ENCODE measurements around the gene SASH1.

The SASH1 gene

DNA sequence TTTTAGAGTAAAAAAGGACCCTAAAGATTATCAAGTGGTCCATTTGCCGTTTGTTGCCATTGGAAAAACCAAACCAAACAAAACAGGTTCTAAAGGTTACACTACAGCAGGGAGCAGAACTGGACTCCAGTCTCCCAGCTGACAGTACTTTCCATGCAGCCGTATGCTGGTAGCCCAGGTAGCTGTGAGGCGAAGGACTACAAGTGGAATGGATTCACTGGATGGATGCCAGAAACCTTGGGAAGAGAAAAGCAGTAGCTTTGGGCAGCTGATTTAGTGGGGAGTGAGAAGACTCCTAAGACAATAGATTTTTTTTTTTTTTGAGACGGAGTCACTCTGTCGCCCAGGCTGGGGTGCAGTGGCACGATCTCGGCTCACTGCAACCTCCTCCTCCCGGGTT is 88.3 kb downstream of the SASH1 start:
- Histone ChIP-seq H3K27me3 (ENCODE audit: control insufficient read depth in 3 of 3, insufficient read depth in 3 of 3, low read depth in 1 of 3, low read length in 3 of 3) (no peaks in the 10 kb centered on the region), H2BK15ac (ENCODE audit: low read length) (no peak overlapping the region), H4K91ac (ENCODE audit: low read depth, low read length, poor library complexity) (no peak overlapping the region), H2AFZ (ENCODE audit: low read length) (no peak overlapping the region), H3K18ac (ENCODE audit: low read length) (no peak overlapping the region), H3K4me2 (ENCODE audit: insufficient read depth, low read length, poor library complexity, severe bottlenecking) (no peak overlapping the region), H2BK120ac (ENCODE audit: low read depth, low read length) (no peak overlapping the region), H2BK12ac (ENCODE audit: low read length) (no peak overlapping the region), H3K9ac (ENCODE audit: low read depth, low read length, poor library complexity) (no peak overlapping the region), H2AK5ac (ENCODE audit: low read depth, low read length) (no peak overlapping the region), H3K27ac (replicated peaks; ENCODE audit: low read length) (no peak overlapping the region), H3K14ac (ENCODE audit: low read length) (no peak overlapping the region), H2BK5ac (ENCODE audit: low read length) (no peak overlapping the region), H3K79me1 (ENCODE audit: low read depth, low read length) (no peaks in the 10 kb centered on the region), H3K9me3 (replicated peaks in 1 of 2; ENCODE audit: control insufficient read depth in 2 of 2, insufficient read depth in 1 of 2, low read depth in 1 of 2, low read length in 2 of 2) (peaks cover 0 to 2% of the 10 kb centered on the region in 2 donors), H4K8ac (ENCODE audit: low read depth, low read length) (no peak overlapping the region), H3K4me1 (ENCODE audit: control insufficient read depth in 2 of 2, insufficient read depth in 1 of 2, low read depth in 1 of 2, low read length in 2 of 2) (peaks cover 1 to 3% of the 10 kb centered on the region in 2 donors), H3K4ac (ENCODE audit: low read length) (no peak overlapping the region), H3K23ac (ENCODE audit: low read depth, low read length, poor library complexity) (no peak overlapping the region), H3K4me3 (ENCODE audit: low read length in 2 of 2) (no peak overlapping the region), H3K36me3 (replicated peaks in 1 of 2; ENCODE audit: control insufficient read depth in 2 of 2, insufficient read depth in 2 of 2, low read length in 2 of 2) (no peaks in the 10 kb centered on the region)
- WGBS, 2 donors (ENCODE audit: extremely low coverage in 2 of 2, insufficient read length in 2 of 2, insufficient replicate concordance in 1 of 2), result no CpG with 5 or more reads among the region's 8 CpGs
- DNase-seq (ENCODE audit: low spot score), result no peak

DNA sequence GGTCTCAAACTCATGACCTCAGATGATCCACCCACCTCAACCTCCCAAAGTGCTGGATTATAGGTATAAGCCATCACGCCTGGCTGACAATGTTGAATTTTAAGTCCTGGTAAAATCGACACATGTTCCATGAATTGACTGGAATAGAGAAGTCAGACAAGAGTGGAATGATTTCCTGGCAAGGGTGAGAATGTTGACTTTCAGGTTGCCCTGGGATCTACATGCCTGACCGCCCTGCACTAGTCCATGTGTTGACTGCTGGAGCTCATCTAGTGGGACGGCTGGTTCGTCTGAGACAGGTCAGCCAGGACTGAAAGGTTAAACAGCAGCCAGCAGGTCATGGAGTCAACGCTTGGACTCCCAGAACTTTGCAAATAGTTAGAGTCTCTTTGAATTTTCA is 88.8 kb downstream of the SASH1 start:
- H2BK12ac ChIP-seq (ENCODE audit: low read length), result no peak overlapping the region
- H3K4me2 ChIP-seq (ENCODE audit: insufficient read depth, low read length, poor library complexity, severe bottlenecking), result no peak overlapping the region
- no peak overlapping the region for H3K23ac ChIP-seq (ENCODE audit: low read depth, low read length, poor library complexity)
- H3K4me3 ChIP-seq (ENCODE audit: low read length in 2 of 2), result no peak overlapping the region
- no peak overlapping the region for H4K8ac ChIP-seq (ENCODE audit: low read depth, low read length)
- no peak overlapping the region for H2BK15ac ChIP-seq (ENCODE audit: low read length)
- H4K91ac ChIP-seq (ENCODE audit: low read depth, low read length, poor library complexity), result no peak overlapping the region
- no peaks in the 10 kb centered on the region for H3K27me3 ChIP-seq (ENCODE audit: control insufficient read depth in 3 of 3, insufficient read depth in 3 of 3, low read depth in 1 of 3, low read length in 3 of 3)
- peaks cover 0 to 2% of the 10 kb centered on the region in 2 donors for H3K9me3 ChIP-seq (replicated peaks in 1 of 2; ENCODE audit: control insufficient read depth in 2 of 2, insufficient read depth in 1 of 2, low read depth in 1 of 2, low read length in 2 of 2)
- H2AK5ac ChIP-seq (ENCODE audit: low read depth, low read length), result no peak overlapping the region
- peaks cover 1 to 3% of the 10 kb centered on the region in 2 donors for H3K4me1 ChIP-seq (ENCODE audit: control insufficient read depth in 2 of 2, insufficient read depth in 1 of 2, low read depth in 1 of 2, low read length in 2 of 2)
- no peak overlapping the region for H2BK120ac ChIP-seq (ENCODE audit: low read depth, low read length)
- no peak overlapping the region for H2BK5ac ChIP-seq (ENCODE audit: low read length)
- no peak overlapping the region for H2AFZ ChIP-seq (ENCODE audit: low read length)
- no peaks in the 10 kb centered on the region for H3K79me1 ChIP-seq (ENCODE audit: low read depth, low read length)
- no peak overlapping the region for H3K18ac ChIP-seq (ENCODE audit: low read length)
- H3K27ac ChIP-seq (replicated peaks; ENCODE audit: low read length), result no peak overlapping the region
- WGBS, 2 donors (ENCODE audit: extremely low coverage in 2 of 2, insufficient read length in 2 of 2, insufficient replicate concordance in 1 of 2), result no CpG with 5 or more reads among the region's 6 CpGs
- H3K4ac ChIP-seq (ENCODE audit: low read length), result no peak overlapping the region
- no peak overlapping the region for H3K9ac ChIP-seq (ENCODE audit: low read depth, low read length, poor library complexity)
- H3K36me3 ChIP-seq (replicated peaks in 1 of 2; ENCODE audit: control insufficient read depth in 2 of 2, insufficient read depth in 2 of 2, low read length in 2 of 2), result no peaks in the 10 kb centered on the region
- no peak for DNase-seq (ENCODE audit: low spot score)
- H3K14ac ChIP-seq (ENCODE audit: low read length), result no peak overlapping the region

DNA sequence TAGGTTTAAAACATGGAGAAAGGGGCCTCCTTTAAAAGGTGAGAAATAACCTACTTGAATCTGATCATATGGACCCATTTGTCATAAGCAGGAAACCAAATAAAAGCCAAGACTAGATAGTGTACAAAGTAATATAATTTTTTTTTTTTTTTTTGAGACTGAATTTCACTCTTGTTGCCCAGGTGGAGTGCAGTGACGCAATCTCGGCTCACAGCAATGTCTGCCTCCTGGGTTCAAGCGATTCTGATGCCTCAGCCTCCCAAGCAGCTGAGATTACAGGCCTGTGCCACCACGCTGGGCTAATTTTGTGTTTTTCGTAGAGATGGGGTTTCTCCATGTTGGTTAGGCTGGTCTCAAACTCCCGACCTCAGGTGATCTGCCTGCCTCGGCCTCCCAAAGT is 89.2 kb downstream of the SASH1 start:
- no peak overlapping the region for H2BK12ac ChIP-seq (ENCODE audit: low read length)
- H3K14ac ChIP-seq (ENCODE audit: low read length), result no peak overlapping the region
- no peak overlapping the region for H2BK15ac ChIP-seq (ENCODE audit: low read length)
- no peaks in the 10 kb centered on the region for H3K79me1 ChIP-seq (ENCODE audit: low read depth, low read length)
- no peak overlapping the region for H3K9ac ChIP-seq (ENCODE audit: low read depth, low read length, poor library complexity)
- no peak overlapping the region for H2AK5ac ChIP-seq (ENCODE audit: low read depth, low read length)
- no peak overlapping the region for H2BK120ac ChIP-seq (ENCODE audit: low read depth, low read length)
- H3K4ac ChIP-seq (ENCODE audit: low read length), result no peak overlapping the region
- DNase-seq (ENCODE audit: low spot score), result no peak
- no peak overlapping the region for H3K23ac ChIP-seq (ENCODE audit: low read depth, low read length, poor library complexity)
- no peak overlapping the region for H2BK5ac ChIP-seq (ENCODE audit: low read length)
- H4K8ac ChIP-seq (ENCODE audit: low read depth, low read length), result no peak overlapping the region
- no peak overlapping the region for H3K4me2 ChIP-seq (ENCODE audit: insufficient read depth, low read length, poor library complexity, severe bottlenecking)
- no peak overlapping the region for H3K18ac ChIP-seq (ENCODE audit: low read length)
- H3K4me1 ChIP-seq (ENCODE audit: control insufficient read depth in 2 of 2, insufficient read depth in 1 of 2, low read depth in 1 of 2, low read length in 2 of 2), result peaks cover 1 to 3% of the 10 kb centered on the region in 2 donors
- peaks cover 0 to 2% of the 10 kb centered on the region in 2 donors for H3K9me3 ChIP-seq (replicated peaks in 1 of 2; ENCODE audit: control insufficient read depth in 2 of 2, insufficient read depth in 1 of 2, low read depth in 1 of 2, low read length in 2 of 2)
- H3K36me3 ChIP-seq (replicated peaks in 1 of 2; ENCODE audit: control insufficient read depth in 2 of 2, insufficient read depth in 2 of 2, low read length in 2 of 2), result no peaks in the 10 kb centered on the region
- no peak overlapping the region for H3K4me3 ChIP-seq (ENCODE audit: low read length in 2 of 2)
- no peak overlapping the region for H3K27ac ChIP-seq (replicated peaks; ENCODE audit: low read length)
- no peak overlapping the region for H4K91ac ChIP-seq (ENCODE audit: low read depth, low read length, poor library complexity)
- H2AFZ ChIP-seq (ENCODE audit: low read length), result no peak overlapping the region
- WGBS, 2 donors (ENCODE audit: extremely low coverage in 2 of 2, insufficient read length in 2 of 2, insufficient replicate concordance in 1 of 2), result no CpG with 5 or more reads among the region's 7 CpGs
- no peaks in the 10 kb centered on the region for H3K27me3 ChIP-seq (ENCODE audit: control insufficient read depth in 3 of 3, insufficient read depth in 3 of 3, low read depth in 1 of 3, low read length in 3 of 3)

DNA sequence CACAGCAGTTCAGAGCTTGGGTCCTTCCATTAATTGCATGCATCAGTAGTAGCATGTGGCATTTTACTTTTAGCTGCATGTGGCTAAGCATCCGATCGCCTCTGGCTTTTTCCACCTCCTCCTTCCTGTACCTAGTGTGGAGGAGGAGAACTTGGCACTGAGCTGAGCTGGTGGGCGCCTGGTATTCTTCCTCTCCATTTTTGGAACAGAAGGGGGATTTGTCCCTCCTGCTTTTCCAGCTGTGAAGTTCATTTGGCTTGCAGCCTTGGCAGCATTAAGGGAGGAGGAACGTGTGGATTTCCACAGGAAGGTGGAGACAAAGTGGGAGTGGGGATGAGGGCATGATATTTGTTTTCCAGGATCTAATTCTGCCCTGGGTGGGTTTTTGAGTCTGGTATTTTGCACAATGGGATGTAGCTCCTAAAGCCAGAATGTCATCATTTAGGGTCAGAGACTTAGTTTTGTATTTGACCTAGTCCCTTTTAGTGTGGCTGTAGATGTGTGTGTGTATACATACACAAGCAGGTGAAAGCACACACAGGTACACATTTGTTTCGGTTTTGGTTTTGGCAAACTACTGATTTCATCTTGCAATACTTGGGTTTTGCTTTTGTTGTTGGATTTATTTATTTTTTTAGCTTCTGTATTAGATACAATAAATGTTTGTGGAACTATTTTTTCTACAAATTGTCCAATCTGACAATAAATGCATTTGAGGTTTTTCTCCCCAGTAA is 90.0 kb downstream of the SASH1 start:
- no peak overlapping the region for H2BK15ac ChIP-seq (ENCODE audit: low read length)
- H3K23ac ChIP-seq (ENCODE audit: low read depth, low read length, poor library complexity), result no peak overlapping the region
- no peak overlapping the region for H3K18ac ChIP-seq (ENCODE audit: low read length)
- no peak overlapping the region for H2BK120ac ChIP-seq (ENCODE audit: low read depth, low read length)
- H3K79me1 ChIP-seq (ENCODE audit: low read depth, low read length), result no peaks in the 10 kb centered on the region
- H3K9ac ChIP-seq (ENCODE audit: low read depth, low read length, poor library complexity), result no peak overlapping the region
- H3K9me3 ChIP-seq (replicated peaks in 1 of 2; ENCODE audit: control insufficient read depth in 2 of 2, insufficient read depth in 1 of 2, low read depth in 1 of 2, low read length in 2 of 2), result peaks cover 0 to 2% of the 10 kb centered on the region in 2 donors
- H3K27me3 ChIP-seq (ENCODE audit: control insufficient read depth in 3 of 3, insufficient read depth in 3 of 3, low read depth in 1 of 3, low read length in 3 of 3), result no peaks in the 10 kb centered on the region
- no peak overlapping the region for H3K14ac ChIP-seq (ENCODE audit: low read length)
- no peak overlapping the region for H2AFZ ChIP-seq (ENCODE audit: low read length)
- no peak overlapping the region for H3K4me2 ChIP-seq (ENCODE audit: insufficient read depth, low read length, poor library complexity, severe bottlenecking)
- WGBS, 2 donors (ENCODE audit: extremely low coverage in 2 of 2, insufficient read length in 2 of 2, insufficient replicate concordance in 1 of 2), result no CpG with 5 or more reads among the region's 5 CpGs
- H4K8ac ChIP-seq (ENCODE audit: low read depth, low read length), result no peak overlapping the region
- no peak overlapping the region for H3K4ac ChIP-seq (ENCODE audit: low read length)
- H2BK12ac ChIP-seq (ENCODE audit: low read length), result no peak overlapping the region
- H3K27ac ChIP-seq (replicated peaks; ENCODE audit: low read length), result no peak overlapping the region
- no peak overlapping the region for H2BK5ac ChIP-seq (ENCODE audit: low read length)
- H3K4me1 ChIP-seq (ENCODE audit: control insufficient read depth in 2 of 2, insufficient read depth in 1 of 2, low read depth in 1 of 2, low read length in 2 of 2), result peaks cover 1 to 3% of the 10 kb centered on the region in 2 donors
- no peak for DNase-seq (ENCODE audit: low spot score)
- H3K4me3 ChIP-seq (ENCODE audit: low read length in 2 of 2), result no peak overlapping the region
- no peaks in the 10 kb centered on the region for H3K36me3 ChIP-seq (replicated peaks in 1 of 2; ENCODE audit: control insufficient read depth in 2 of 2, insufficient read depth in 2 of 2, low read length in 2 of 2)
- H2AK5ac ChIP-seq (ENCODE audit: low read depth, low read length), result no peak overlapping the region
- H4K91ac ChIP-seq (ENCODE audit: low read depth, low read length, poor library complexity), result no peak overlapping the region
